Aorta (tissue), 5 donors: ENCODE results near the gene C15orf61. TPM values are rescaled to one million over a fixed set of nuclear protein-coding genes. Genes with fewer than 3 reads are reported as not detected.

ENCODE experiments used
- ATAC-seq: fragments of 200-7000 bp; cut with Tn5 transposase; one replicate; pipeline ENCODE4 v1.9.1; 2022; ENCODE audit warnings: moderate library complexity; ENCODE audit not compliant: low FRiP score
- DNase-seq, 2 donors: peaks; one replicate each; pipeline ENCODE4 v3.0.0-alpha.2; 2020
- H3K27ac ChIP-seq, 2 donors: one replicate each; pipeline ENCODE4 v1.5.1; 2013; ENCODE audit warnings: low read length in 2 of 2, mild to moderate bottlenecking in 2 of 2, moderate library complexity in 2 of 2, control low read depth in 1 of 2, inconsistent platforms in 1 of 2, low read depth in 1 of 2
- H3K27me3 ChIP-seq, 2 donors: one replicate each; pipeline ENCODE4 v1.6.1; 2013; ENCODE audit warnings: control low read depth in 1 of 2, low read length in 1 of 2, mild to moderate bottlenecking in 1 of 2, moderate library complexity in 1 of 2; ENCODE audit not compliant: insufficient read depth in 2 of 2, control insufficient read depth in 1 of 2
- H3K36me3 ChIP-seq, 2 donors: one replicate each; pipeline ENCODE4 v1.6.1; 2013; ENCODE audit warnings: control low read depth in 1 of 2, low read length in 1 of 2, mild to moderate bottlenecking in 1 of 2; ENCODE audit not compliant: insufficient read depth in 2 of 2, control insufficient read depth in 1 of 2
- H3K4me1 ChIP-seq, 2 donors: one replicate each; pipeline ENCODE4 v1.6.1; 2013; ENCODE audit warnings: low read length in 2 of 2, control low read depth in 1 of 2, mild to moderate bottlenecking in 1 of 2, moderate library complexity in 1 of 2; ENCODE audit not compliant: insufficient read depth in 2 of 2, control insufficient read depth in 1 of 2
- H3K4me3 ChIP-seq, 2 donors: one replicate each; pipeline ENCODE4 v1.5.1; 2013; ENCODE audit warnings: low read length in 2 of 2, control low read depth in 1 of 2, mild to moderate bottlenecking in 1 of 2
- H3K9me3 ChIP-seq: one replicate; pipeline ENCODE4 v1.6.1; 2013; ENCODE audit warnings: mild to moderate bottlenecking, low read length; ENCODE audit not compliant: control insufficient read depth
- WGBS, 2 donors: extraction: QIAGEN DNeasy Blood & Tissue Kit; methylation state at CpG; one replicate each; pipeline ENCODE4 v1.1.7; 2013; 5-methylcytosine and 5-hydroxymethylcytosine counted together
- intact Hi-C, 2 donors: fragments of 100-400 bp; cut with DNase I; formaldehyde crosslinking; loops; one replicate each; pipeline versions ENCODE4 v1.14.2 to v1.15.0; 2022
- polyA plus RNA-seq, 2 donors: library from polyadenylated mRNA; stranded (reverse); fragments of 200-250 nt; gene quantifications; one replicate each; pipeline ENCODE4 v1.2.3, GENCODE V29; 2013
- total RNA-seq, 2 donors: library from RNA; stranded (reverse); fragmentation: NEBNext Ultra II Directional; extraction: Animal tissue kit (Norgen Biotek cat#: 25700); gene quantifications; one replicate each; pipeline ENCODE4 v1.2.1, GENCODE V29; 2021
- donor health status: healthy with polysubstance abuse.
- donor health status: Bipolar disorder and iron deficiency.
- donor health status: DM: no; HTN: no; CAD: no.
- donor health status: DM: no; HTN: no; CAD: no.
- donor health status: DM: yes; HTN: yes; CAD: no.

C15orf61 gene
- total and polyA plus RNA-seq, 4 donors: 1.2 to 4.9 (median 3.7) TPM

- Histone ChIP-seq H3K4me3 (no peak overlapping the region), H3K9me3 (no peaks in the 10 kb centered on the region), H3K27ac (no peak overlapping the region), H3K4me1 (peaks cover 0 to 3% of the 10 kb centered on the region in 2 donors), H3K36me3 (no peaks in the 10 kb centered on the region), H3K27me3 (no peaks in the 10 kb centered on the region)
- ATAC-seq (no peak), DNase-seq (no peak)
- intact Hi-C loops: no loop called here
- WGBS, 2 donors: 79 to 86% methylated on average over 5 of the region's 5 CpGs
Observed at GRCh38 chr15:67579164-67579563, 58.2 kb downstream of the C15orf61 start.

Other genes with a start within 250 kb of the C15orf61 start
- 10 to 100 TPM; 17.6 to 29.2 TPM for gene MAP2K5, start 21.6 kb downstream of the C15orf61 start, total RNA-seq
- gene MAP2K5, start 21.6 kb downstream of the C15orf61 start, polyA plus RNA-seq: 10 to 100 TPM in 1 of 2 donors, 1 to 10 TPM in 1; 7.3 to 16.5 TPM